A172 (cell line): ENCODE measurements around the gene FREM1. TPM values are rescaled to one million over a fixed set of nuclear protein-coding genes. Genes with fewer than 3 reads are reported as not detected.
A peak's percentile ranks its signal among the peaks of the same experiment; 100 is the strongest.
"Not testable (repeated sequence)": the region's sequence is repeated elsewhere in the genome, so short reads cannot be mapped to it uniquely, and the experiment has no call there.

Experiments used
- DNase-seq: peaks from one replicate; pipeline ENCODE4 v3.0.0-alpha.2; 2015; ENCODE audit warnings: low spot score
- total RNA-seq: library from RNA; depleted of rRNA; stranded (reverse); fragments of >200 nt; shearing (Covaris generic); gene quantifications from 2 replicates; pipeline ENCODE4 v1.2.3, GENCODE V29; 2014; rRNA removed

FREM1 gene, protein sequence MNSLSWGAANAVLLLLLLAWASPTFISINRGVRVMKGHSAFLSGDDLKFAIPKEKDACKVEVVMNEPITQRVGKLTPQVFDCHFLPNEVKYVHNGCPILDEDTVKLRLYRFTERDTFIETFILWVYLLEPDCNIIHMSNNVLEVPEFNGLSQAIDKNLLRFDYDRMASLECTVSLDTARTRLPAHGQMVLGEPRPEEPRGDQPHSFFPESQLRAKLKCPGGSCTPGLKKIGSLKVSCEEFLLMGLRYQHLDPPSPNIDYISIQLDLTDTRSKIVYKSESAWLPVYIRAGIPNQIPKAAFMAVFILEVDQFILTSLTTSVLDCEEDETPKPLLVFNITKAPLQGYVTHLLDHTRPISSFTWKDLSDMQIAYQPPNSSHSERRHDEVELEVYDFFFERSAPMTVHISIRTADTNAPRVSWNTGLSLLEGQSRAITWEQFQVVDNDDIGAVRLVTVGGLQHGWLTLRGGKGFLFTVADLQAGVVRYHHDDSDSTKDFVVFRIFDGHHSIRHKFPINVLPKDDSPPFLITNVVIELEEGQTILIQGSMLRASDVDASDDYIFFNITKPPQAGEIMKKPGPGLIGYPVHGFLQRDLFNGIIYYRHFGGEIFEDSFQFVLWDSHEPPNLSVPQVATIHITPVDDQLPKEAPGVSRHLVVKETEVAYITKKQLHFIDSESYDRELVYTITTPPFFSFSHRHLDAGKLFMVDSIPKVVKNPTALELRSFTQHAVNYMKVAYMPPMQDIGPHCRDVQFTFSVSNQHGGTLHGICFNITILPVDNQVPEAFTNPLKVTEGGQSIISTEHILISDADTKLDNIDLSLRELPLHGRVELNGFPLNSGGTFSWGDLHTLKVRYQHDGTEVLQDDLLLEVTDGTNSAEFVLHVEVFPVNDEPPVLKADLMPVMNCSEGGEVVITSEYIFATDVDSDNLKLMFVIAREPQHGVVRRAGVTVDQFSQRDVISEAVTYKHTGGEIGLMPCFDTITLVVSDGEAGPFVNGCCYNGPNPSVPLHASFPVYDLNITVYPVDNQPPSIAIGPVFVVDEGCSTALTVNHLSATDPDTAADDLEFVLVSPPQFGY (N-terminal part only)
- 0.14 TPM in 1 of 2 replicates, not detected in the other for total RNA-seq

DNA sequence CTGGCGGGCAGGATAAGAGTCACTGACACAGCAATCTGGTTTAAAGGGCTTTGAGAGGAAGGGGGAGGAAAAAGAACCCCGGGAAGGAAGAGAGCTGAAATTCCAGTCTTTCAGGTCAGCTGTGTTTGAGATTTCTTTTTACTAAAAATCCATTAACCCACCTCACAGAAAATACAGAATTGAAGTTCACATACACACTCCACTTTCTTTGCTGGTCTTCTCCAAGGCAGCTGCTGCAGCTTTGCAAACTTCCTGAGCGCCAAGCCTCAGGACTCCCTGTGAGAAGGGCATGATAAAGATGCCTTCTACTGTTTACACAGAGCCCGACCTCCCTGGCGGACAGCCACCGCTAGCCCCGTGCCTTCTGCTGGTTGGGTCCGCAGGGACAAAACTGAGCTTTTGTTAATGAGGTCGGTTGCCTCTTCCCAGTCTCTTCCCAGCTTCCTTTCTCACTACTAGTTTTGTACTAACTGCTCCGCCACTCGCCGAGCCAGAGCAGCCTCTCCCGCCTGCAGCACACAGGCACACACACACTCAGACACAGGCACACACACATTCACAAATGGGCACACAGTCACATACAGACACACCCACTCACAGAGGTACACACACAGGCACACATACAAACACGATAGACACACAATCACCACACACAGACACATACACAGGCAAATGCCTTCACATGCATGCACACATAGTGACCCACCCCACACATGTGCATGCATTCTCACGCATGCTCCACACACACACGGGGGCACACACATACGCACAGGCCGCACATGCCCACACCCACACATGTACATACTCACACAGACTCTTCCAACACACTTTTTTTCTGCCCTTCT lies at the start of gene FREM1:
TSS of gene FREM1 (minus strand) at position 468 of the 845 bp plus-strand sequence. CDS start 41,451 bp downstream, outside the sequence.
- DNase-seq = no peak

DNA sequence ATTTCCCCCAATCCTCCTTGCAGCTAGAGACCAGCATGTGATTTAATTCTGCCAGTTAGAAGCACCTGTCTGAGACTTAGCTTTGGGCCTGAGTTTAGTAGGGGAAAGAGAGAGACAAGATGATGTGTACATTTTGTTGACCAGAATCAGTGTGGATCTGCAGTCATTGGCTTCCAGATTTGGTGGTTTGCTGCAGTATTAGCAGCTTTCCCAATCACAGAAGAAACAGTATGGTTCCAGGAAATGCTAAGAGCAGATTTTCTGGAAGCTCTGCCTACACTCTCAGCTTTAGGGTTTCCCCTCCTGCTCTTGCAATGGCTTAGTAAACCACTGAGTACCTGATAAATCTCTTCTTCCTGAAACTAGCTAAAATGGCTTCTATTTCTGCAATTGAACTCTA lies 48.8 kb upstream of the FREM1 start:
- DNase-seq = no peak

DNA sequence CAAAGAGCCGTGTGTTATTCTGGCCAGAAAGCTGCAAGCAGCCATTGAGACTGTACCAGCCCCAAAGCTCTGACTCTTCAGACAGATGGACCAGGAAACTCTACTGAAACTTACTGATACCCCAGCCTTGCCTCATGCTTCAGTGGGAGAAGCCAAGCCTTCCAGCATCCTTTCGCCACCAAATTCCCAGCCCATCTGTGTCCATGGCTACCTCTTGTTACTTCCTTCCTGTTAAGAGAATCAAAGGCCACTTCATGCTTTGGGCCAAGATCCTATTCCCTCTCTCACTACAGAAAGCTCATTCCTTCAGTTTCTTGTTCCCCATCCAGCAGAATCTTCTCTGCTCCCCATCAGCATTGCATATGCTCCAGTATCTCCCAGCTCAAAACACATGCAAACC lies 46.9 kb upstream of the FREM1 start:
- no peak for DNase-seq

DNA sequence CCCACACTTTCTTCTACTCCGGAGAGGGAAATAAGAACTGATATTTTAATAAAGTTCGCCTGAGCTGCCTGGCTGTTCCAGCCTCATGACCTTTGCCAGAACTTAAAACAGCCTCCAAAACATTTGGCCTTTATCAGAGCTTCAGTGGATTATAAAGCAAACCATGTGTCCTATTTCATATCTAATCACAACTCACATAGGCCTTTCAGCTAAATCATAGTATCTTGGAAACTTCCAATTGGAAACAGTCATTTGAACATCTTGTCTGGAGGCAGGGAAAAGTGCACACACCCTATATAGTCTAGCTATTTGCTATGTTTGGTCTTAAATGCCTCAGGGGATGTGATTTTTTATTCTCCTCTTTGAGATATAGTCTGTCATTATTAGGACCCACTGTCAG lies 46.0 kb upstream of the FREM1 start:
- no peak for DNase-seq

DNA sequence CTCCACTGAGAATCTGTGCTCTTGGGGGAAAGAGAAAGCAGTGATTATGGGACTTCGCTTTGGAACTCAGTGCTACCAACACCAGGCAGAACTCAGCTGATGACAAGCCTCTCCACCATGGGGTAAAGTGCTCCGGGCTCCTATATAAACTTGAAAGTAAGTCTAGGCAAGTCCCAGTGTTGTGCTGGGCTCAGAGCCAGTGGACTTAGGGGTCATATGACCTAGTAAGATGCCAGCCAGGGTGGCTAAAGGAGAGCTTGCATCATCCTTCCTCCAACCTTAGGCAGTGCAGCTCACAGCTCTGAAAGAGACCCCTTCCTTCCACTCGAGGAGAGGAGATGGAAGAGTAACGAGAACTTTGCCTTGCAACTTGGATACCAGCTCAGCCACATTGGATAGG lies 35.1 kb upstream of the FREM1 start:
- no peak for DNase-seq

DNA sequence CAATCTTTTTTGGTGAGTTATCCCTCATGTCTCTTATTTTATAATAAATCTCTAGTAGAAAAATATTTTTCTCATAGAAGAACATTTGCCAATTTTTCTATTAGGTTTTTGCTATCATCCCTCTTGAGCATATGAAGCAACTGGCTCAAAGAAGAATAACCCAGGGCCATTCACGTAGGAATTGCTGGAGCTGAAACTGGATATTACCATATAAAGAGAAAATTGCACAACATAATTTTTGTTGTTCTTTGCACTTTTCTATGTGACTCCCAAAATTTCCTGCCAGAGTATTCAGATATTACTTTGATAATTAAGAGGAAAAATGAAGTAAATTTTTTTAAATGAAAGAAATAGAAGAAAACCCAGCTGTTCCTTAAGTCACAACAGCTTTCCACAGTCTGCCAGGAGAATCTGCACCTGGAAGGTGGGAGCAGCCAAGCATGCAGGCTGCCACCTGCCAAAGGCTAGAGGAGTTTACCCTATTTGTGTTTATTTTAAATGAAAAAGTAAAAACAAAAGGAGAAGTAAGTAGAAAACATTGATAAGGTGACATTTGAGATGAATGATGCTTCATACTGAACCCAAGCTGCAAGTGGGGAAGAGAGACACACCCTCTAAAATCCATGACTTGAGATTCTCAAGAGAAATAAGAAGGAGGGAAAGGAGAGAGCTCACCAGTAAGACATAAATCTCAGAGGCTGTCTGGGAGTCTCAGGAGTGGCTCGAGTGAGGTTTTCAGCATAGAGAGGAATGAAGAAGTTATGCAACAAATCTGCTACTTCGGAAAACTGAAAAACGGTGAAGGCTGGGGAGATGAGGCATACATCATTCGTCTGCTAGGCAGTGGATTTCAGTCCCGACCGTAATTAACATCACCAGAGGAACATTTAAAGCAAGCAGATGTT lies 31.5 kb upstream of the FREM1 start:
- peak; percentile 5 for DNase-seq

DNA sequence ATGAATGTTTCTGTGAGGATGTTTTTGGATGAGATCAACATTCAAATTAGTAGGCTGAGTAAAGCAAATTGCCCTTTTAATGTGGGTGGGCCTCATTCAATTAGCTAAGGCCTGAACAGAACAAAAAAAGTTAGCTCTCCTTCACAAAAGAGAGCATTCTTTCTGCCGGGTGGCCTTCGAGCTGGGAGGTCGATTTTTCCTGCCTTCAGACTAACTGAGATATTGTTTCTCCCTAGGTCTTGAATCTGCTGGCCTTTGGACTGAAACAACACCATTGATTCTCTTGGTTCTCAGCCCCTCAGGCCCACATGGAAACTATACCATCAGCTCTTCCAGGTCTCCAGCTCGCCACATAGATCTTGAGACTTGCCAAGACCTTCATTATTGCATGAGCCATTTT lies 29.1 kb upstream of the FREM1 start:
- DNase-seq = no peak

DNA sequence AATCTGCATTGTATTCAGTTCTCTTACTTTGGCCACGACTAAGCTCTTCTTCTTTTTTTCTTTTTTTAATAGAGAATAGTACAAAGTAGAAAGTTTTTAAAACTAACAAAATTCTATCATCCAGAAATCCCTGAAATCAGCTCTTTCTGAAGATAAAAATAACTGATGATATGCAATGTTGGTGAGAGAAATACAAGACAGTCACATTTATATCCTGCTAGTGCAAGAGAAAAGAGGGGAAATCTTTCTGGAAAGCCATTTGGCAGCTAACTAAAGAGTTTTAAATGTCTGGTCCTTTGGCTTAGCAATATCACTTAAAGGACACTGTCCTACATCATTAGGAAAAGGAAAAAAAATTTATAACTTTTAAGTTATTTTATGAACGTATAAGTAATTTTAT lies 27.0 kb upstream of the FREM1 start:
- DNase-seq = no peak

DNA sequence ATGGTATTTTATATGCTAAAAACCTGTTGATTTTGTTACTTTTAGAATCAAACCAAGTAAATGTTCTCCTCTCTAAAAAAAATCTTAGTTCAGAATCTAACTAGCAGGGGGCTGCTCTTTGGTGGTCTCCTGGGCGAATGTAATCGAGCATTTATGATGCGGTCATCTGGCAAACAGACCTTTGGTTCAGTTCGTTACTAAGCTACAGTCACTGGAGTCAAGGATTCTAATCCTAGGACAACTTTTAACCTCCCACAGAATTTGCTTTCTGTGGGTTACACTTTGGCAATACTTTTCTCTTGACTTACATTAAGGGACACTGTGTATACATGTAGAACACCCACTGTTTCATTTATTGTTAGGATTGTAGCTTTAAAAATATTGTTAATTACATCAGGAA lies 26.3 kb upstream of the FREM1 start:
- no peak for DNase-seq

DNA sequence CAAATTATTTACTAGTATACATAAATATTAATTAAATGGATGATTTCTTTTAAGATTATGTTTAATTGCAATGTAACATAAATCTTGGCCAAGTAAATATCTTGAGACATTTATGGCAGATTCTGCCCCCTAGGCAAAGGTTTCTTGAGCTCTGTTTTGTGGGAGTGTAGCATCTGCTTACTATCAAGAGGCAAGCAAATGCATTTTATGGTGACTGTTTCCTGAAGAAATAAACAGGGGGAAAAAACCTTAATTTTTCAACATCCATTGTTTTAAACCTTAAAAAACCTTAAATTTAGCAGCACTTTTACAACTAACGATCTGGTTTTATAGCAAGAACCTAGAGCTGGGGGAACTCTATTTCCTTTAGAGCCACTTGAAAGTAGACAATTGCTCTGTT lies 25.7 kb upstream of the FREM1 start:
- no peak for DNase-seq

DNA sequence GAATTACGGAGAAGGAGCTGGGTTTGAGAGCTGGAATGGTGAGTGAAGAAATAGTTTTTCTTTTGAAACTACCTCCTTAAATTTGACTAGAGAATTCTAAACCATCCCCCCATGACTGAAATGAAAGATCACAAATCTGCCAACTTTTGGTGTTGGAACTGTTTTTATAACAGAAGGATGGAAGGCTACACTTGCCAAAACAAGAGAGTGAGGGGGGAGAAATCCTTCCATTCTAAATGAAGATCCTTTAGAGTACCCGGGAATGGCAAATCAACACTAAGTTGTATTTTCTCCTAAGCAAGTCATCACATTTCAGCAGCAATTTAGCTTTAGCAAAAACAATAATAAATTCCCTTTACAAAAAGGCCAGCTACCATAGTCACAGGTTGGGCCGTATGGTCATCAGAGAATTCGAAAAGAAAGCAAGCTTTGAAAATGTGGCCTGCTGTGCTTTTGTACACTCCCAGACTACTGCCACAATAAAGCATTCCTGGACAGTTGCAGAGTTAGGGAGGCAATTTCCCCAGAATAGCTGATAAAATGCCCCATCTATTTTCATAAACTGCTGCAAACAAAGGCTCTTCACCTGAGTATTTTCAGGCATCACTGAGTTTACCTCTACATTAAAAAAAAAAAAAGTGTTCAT lies 25.0 kb upstream of the FREM1 start:
- no peak for DNase-seq

DNA sequence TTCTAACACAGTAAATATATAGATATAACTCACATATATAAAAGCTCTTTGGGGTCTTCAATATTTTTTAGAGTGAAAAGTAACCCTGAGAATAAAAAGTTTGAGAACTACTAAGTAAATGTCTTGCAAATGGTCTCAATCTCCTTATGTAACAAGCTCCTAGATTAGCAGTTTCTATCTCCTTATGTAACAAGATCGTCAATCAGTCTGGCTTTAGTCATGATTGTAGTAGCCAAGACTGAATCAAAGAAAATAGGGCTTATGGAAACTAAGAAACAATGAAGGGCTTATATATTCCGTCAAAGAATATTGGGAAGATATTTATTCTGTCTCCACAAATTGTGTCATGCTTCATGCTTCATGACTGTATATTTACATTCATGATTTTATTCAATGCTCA lies 22.4 kb upstream of the FREM1 start:
- DNase-seq = no peak

DNA sequence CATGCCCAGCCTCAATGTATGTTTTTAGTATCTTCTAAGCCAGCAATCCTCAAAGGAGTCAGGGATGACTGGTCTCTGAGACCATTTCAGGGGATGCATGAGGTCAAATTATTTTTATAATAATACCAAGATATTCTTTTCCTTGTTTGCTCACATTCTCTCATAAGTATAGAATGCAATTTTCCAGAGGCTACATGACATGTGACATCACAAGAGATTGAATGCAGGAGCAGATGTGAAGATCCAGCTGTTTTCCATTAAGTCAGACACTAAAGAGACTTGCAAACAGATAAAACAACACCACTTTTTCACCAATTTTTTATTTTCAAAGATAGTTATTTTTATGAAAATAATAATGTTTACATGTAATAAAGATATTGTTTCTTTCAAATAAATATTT lies 22.0 kb upstream of the FREM1 start:
- no peak for DNase-seq

DNA sequence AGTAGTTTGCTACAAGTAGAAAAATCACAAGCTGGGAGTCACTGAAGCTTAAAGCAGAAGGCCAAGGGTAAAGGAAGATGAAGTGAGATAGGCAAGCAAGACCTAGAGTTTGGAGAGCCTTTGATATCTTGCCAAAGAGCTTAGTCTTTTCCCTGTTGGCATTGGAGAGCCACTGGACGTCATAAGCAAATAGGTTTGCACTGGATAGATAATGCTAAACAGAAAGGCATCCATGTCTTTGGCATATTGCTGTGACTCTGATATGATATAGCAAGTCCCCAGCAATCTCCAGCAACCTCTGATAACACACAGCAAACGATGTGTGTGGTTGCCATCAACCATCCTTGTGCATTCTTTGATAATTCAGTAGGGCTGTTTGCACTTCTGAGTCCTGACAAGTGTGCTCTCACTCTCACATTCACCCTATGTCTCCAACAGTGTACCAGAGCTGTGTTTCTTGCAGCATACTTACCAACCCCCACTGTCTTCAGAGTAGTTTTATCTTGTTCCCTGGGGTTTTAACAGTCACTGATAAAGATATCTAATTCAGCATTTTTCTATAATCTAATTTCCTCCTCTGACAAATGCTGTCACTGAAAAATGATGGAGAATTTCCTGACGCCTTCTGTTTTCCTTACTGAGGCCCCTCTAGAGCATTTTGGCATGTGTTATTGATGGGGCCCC lies 16.9 kb upstream of the FREM1 start:
- no peak for DNase-seq

DNA sequence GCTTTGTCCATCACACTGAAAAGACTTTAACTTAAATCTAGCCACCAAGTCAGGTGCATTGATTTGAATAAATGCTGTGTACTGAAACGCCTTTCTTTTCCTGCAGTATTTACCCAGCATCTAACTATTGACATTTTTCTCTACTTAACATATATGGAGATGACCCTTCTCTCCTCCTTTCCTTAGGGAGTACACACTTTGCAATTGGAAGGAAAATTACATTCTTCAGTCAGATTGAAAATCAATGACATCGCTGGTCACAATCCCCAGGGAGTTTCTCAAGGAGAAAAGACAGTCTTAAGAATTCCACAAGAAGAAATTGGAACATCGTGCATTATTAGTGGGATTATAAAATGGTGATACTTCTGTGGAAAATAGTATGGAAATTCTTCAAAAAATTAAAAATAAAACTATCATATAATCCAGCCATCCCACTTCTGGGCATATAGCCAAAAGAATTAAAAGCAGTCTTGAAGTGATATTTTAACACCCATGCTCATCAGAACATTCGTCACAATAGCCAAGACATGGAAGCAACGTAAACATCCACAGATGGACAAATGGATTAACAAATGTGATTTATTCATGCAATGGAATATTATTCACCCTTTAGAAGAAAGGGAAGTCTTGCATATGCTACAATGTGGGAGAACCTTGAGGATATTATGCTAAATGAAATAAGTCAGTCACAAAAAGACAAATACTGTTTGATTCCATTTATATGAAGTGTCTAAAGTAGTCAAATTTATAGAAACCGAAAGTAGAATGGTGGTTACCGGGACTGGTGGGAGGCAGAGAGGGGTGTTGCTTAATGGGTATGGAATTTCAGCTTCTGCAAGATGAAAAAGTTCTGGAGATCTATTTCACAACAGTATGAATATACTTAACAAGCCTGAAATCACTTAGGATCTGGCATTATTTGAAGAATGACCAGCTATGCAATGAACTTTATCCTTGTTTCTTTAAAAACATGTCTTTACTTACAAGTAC lies 14.3 kb upstream of the FREM1 start:
- DNase-seq = no peak

DNA sequence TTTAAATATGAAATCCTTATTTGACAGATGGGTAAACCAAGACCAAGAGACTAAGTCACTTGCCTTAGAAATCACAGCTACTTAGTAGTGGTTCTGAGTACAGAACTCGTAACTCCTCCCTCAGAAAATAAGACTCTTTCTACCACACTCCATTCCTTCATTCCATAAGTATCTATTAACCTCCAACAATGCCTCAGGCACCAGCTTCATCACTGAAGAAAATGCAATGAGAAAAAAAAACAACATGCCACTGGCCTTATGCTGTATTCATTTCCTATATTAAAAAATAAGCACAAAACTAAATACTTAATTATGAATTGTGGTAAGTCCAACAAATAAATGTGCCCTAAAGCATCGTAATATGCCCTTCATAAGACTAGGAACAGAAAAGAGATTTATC lies 13.5 kb upstream of the FREM1 start:
- DNase-seq = no peak

DNA sequence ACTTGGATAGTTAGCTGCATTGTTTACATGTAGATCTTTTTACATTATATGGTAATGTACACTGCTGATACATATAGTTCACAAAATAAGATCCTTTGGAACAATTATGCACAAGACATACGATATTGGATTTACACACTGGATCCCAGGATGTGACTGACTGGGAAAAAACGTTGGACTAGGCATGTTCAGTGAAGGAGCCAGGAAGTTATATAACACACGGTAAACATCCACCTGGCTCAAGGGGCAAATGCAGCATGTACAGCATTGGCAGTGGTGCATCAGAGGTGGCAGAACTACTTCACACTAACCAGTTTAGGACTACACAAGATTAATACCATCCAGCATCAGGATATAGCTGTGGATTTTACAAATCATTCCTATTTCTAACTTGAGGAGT lies 10.6 kb upstream of the FREM1 start:
- DNase-seq = not testable (repeated sequence)

DNA sequence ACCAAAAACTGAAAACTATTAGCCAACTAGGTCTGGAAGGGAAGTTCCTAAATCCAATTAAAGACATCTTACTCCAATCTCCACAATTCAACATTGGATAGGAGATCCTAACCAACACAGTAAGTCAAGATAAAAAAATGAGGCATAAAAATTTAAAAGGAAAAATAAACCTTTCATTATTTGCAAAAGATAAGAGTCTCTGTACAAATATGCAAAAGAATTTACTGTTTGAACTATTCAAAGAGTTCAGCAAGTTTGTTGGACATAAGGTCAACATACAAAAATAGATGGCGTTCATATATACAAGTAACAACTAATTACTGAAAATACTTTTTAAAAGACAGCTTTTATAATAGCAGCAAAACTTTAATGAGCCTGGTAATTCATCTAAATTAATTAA lies 3.1 kb upstream of the FREM1 start:
- no peak for DNase-seq
